GM23248 (cell line): ENCODE results near the gene EGFLAM.

Experiments used
- EZH2 ChIP-seq: fragments of 200-600 bp; sonication (generic); IDR thresholded peaks from 2 replicates; pipeline ENCODE4 v1.6.1; 2018; ENCODE audit warnings: antibody characterized with exemption, mild to moderate bottlenecking; ENCODE audit not compliant: insufficient read depth, poor library complexity, severe bottlenecking
- EZH2phosphoT487 ChIP-seq: fragments of 200-600 bp; sonication (generic); IDR thresholded peaks from 2 replicates; pipeline ENCODE4 v1.6.1; 2018; ENCODE audit warnings: antibody characterized with exemption, moderate library complexity, mild to moderate bottlenecking, low read depth; ENCODE audit not compliant: insufficient read depth

DNA sequence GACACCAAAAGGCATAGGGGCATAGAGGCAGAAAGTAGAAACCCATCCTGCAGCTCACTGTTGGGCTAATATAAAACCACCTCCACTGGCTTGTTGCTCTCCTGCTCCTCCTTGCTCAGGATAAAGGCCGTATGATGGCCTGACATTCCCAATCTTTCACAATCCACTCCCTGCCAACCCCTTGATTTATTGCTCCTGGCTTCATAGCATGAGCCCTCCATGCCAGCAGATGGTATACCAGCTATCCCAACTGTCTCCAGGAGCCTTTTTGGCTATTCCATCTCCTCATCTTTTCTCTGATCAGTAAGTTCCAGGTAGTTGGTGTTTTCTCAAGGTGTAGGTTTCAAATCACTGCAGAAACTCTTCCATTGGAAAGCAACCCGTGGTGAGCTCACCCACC lies 128.8 kb downstream of the EGFLAM start:
- no peak for TF ChIP-seq EZH2
- TF ChIP-seq EZH2phosphoT487 = no peak
